Muscle layer of duodenum (tissue), 2 donors: ENCODE results near the gene KCNJ6.

ENCODE experiments used
- H3K27ac ChIP-seq: one replicate; pipeline ENCODE4 v1.7.0; 2013; ENCODE audit warnings: mild to moderate bottlenecking, low read length
- H3K27me3 ChIP-seq: one replicate; pipeline ENCODE4 v1.7.0; 2013; ENCODE audit warnings: low read depth, mild to moderate bottlenecking, control low read depth, low read length
- H3K36me3 ChIP-seq, 2 donors: one replicate each; pipeline ENCODE4 v1.7.0; 2013; ENCODE audit warnings: low read length in 2 of 2, control low read depth in 1 of 2, mild to moderate bottlenecking in 1 of 2; ENCODE audit not compliant: insufficient read depth in 2 of 2, control insufficient read depth in 1 of 2
- H3K4me1 ChIP-seq, 2 donors: one replicate each; pipeline ENCODE4 v1.7.0; 2013; ENCODE audit warnings: low read length in 2 of 2, mild to moderate bottlenecking in 2 of 2, control low read depth in 1 of 2, moderate library complexity in 1 of 2; ENCODE audit not compliant: insufficient read depth in 2 of 2, control insufficient read depth in 1 of 2
- H3K4me3 ChIP-seq, 2 donors: one replicate each; pipeline ENCODE4 v1.7.0; 2013; ENCODE audit warnings: low read length in 2 of 2, low read depth in 1 of 2, mild to moderate bottlenecking in 1 of 2
- H3K9me3 ChIP-seq, 2 donors: one replicate each; pipeline ENCODE4 v1.7.0; 2013; ENCODE audit warnings: low read length in 2 of 2, control low read depth in 1 of 2, mild to moderate bottlenecking in 1 of 2; ENCODE audit not compliant: control insufficient read depth in 1 of 2
- donor health status: healthy.

KCNJ6 gene

GRCh38 chr21:37574316-37574715, 341.9 kb downstream of the KCNJ6 start:
- H3K4me3 ChIP-seq: no peak overlapping the region
- H3K9me3 ChIP-seq: peaks cover 0 to 11% of the 10 kb centered on the region in 2 donors
- H3K36me3 ChIP-seq: no peaks in the 10 kb centered on the region
- H3K27ac ChIP-seq: no peak overlapping the region
- H3K4me1 ChIP-seq: no peaks in the 10 kb centered on the region
- no peaks in the 10 kb centered on the region for H3K27me3 ChIP-seq

- Histone ChIP-seq H3K27ac (no peak overlapping the region), H3K4me3 (no peak overlapping the region), H3K36me3 (no peaks in the 10 kb centered on the region), H3K4me1 (no peaks in the 10 kb centered on the region), H3K9me3 (no peaks in the 10 kb centered on the region), H3K27me3 (no peaks in the 10 kb centered on the region)
These were observed 344.8 kb downstream of the KCNJ6 start for GRCh38 chr21:37571442-37571841.

- Histone ChIP-seq H3K4me1 (peaks cover 0 to 6% of the 10 kb centered on the region in 2 donors), H3K36me3 (peaks cover 0 to 3% of the 10 kb centered on the region in 2 donors), H3K9me3 (no peaks in the 10 kb centered on the region), H3K27me3 (no peaks in the 10 kb centered on the region), H3K27ac (no peak overlapping the region), H3K4me3 (no peak overlapping the region)
These were observed 347.3 kb downstream of the KCNJ6 start for GRCh38 chr21:37568916-37569315.

GRCh38 chr21:37568415-37568814, 347.8 kb downstream of the KCNJ6 start:
- no peaks in the 10 kb centered on the region for H3K27me3 ChIP-seq
- H3K27ac ChIP-seq: no peak overlapping the region
- peaks cover 0 to 6% of the 10 kb centered on the region in 2 donors for H3K4me1 ChIP-seq
- H3K36me3 ChIP-seq: peaks cover 0 to 5% of the 10 kb centered on the region in 2 donors
- no peak overlapping the region for H3K4me3 ChIP-seq
- no peaks in the 10 kb centered on the region for H3K9me3 ChIP-seq

GRCh38 chr21:37566790-37567615, 349.3 kb downstream of the KCNJ6 start:
- H3K9me3 ChIP-seq: no peaks in the 10 kb centered on the region
- peaks cover 6 to 9% of the 10 kb centered on the region in 2 donors for H3K4me1 ChIP-seq
- peaks cover 0 to 5% of the 10 kb centered on the region in 2 donors for H3K36me3 ChIP-seq
- no peak overlapping the region for H3K27ac ChIP-seq
- H3K4me3 ChIP-seq: no peak overlapping the region
- no peaks in the 10 kb centered on the region for H3K27me3 ChIP-seq

GRCh38 chr21:37565530-37566223, 350.6 kb downstream of the KCNJ6 start:
- H3K27me3 ChIP-seq: no peaks in the 10 kb centered on the region
- no peaks in the 10 kb centered on the region for H3K9me3 ChIP-seq
- H3K4me1 ChIP-seq: peaks cover 6 to 9% of the 10 kb centered on the region in 2 donors
- H3K36me3 ChIP-seq: peaks cover 0 to 5% of the 10 kb centered on the region in 2 donors
- no peak overlapping the region for H3K27ac ChIP-seq
- H3K4me3 ChIP-seq: peak overlapping the region; percentile 28 to 33

GRCh38 chr21:37564924-37565529, 351.2 kb downstream of the KCNJ6 start:
- Histone ChIP-seq H3K4me3 (peak overlapping the region; percentile 81 to 91), H3K27me3 (no peaks in the 10 kb centered on the region), H3K36me3 (peaks cover 0 to 5% of the 10 kb centered on the region in 2 donors), H3K27ac (peak overlapping the region; percentile 90), H3K9me3 (no peaks in the 10 kb centered on the region), H3K4me1 (peaks cover 6 to 9% of the 10 kb centered on the region in 2 donors)

- Histone ChIP-seq H3K4me1 (peaks cover 6 to 9% of the 10 kb centered on the region in 2 donors), H3K9me3 (no peaks in the 10 kb centered on the region), H3K4me3 (peak overlapping the region; percentile 81 to 91), H3K27me3 (no peaks in the 10 kb centered on the region), H3K36me3 (peaks cover 0 to 5% of the 10 kb centered on the region in 2 donors), H3K27ac (peak overlapping the region; percentile 90)
These were observed 351.8 kb downstream of the KCNJ6 start for GRCh38 chr21:37564341-37564923.

- peak overlapping the region; percentile 90 for H3K27ac ChIP-seq
- peak overlapping the region; percentile 81 to 91 for H3K4me3 ChIP-seq
- H3K9me3 ChIP-seq: no peaks in the 10 kb centered on the region
- peaks cover 6 to 9% of the 10 kb centered on the region in 2 donors for H3K4me1 ChIP-seq
- H3K36me3 ChIP-seq: peaks cover 0 to 5% of the 10 kb centered on the region in 2 donors
- no peaks in the 10 kb centered on the region for H3K27me3 ChIP-seq
These were observed 352.5 kb downstream of the KCNJ6 start for GRCh38 chr21:37563641-37564340.

GRCh38 chr21:37562920-37563640, 353.2 kb downstream of the KCNJ6 start:
- peak overlapping the region; percentile 81 to 91 for H3K4me3 ChIP-seq
- H3K36me3 ChIP-seq: peaks cover 0 to 5% of the 10 kb centered on the region in 2 donors
- no peaks in the 10 kb centered on the region for H3K9me3 ChIP-seq
- H3K4me1 ChIP-seq: peaks cover 6 to 9% of the 10 kb centered on the region in 2 donors
- H3K27me3 ChIP-seq: no peaks in the 10 kb centered on the region
- peak overlapping the region; percentile 90 for H3K27ac ChIP-seq
